ENCODE results near the gene ESF1. TPM values are rescaled to one million over a fixed set of nuclear protein-coding genes. Genes with fewer than 3 reads are reported as not detected.

Gene ESF1
- total and polyA plus RNA-seq, 10 of the 15 experiments (the other 5 are each of a cell fraction or from before 2014, with no cell fraction given): 9.2 to 36.2 (median 18.4) TPM

DNA sequence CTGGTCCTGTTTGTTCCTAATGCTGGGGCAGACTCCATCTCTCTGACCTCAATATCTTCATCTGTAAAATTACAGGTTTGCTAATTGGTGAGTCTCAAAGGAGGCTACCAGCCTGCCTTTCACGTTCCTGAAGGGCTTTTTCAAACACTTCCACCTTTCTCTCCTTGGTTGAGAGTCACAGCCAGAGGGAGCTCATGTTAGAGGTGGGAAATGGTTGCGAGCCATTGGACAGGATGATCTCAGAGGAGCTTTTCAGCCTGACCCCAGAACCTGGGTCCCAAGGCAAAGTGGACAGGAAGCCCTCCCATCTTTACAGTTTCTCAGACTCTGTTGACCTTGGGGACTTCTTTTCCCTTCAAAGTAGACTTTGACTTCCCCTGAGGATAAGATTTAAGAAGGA, 37.7 kb upstream of the ESF1 start:
- no peak for DNase-seq (ENCODE audit: low read depth, low spot score)
- Histone ChIP-seq H3K9ac (ENCODE audit: control insufficient read depth, insufficient read depth, low read length) (no peak overlapping the region), H3K4me3 (no peak overlapping the region), H3K4me2 (ENCODE audit: control insufficient read depth, insufficient read depth) (no peak overlapping the region), H2AFZ (ENCODE audit: control insufficient read depth, low read depth, low read length) (no peak overlapping the region), H3K27me3 (replicated peaks in 1 of 2; ENCODE audit: control insufficient read depth in 2 of 2, insufficient read depth in 2 of 2, low read length in 1 of 2) (no peaks in the 10 kb centered on the region), H3K79me2 (ENCODE audit: control insufficient read depth, insufficient read depth, low read length) (no peaks in the 10 kb centered on the region), H3K9me3 (replicated peaks; ENCODE audit: control insufficient read depth, insufficient read depth, low read length) (no peaks in the 10 kb centered on the region), H4K20me1 (ENCODE audit: control insufficient read depth, insufficient read depth) (no peaks in the 10 kb centered on the region), H3K36me3 (ENCODE audit: control insufficient read depth in 2 of 2, insufficient read depth in 2 of 2, low read length in 1 of 2) (peaks cover 0 to 3% of the 10 kb centered on the region in 2 experiments; a peak in 2 of 4 replicates), H3K27ac (ENCODE audit: control insufficient read depth, insufficient read depth) (no peak overlapping the region), H3K4me1 (ENCODE audit: control insufficient read depth, insufficient read depth, low read length) (no peaks in the 10 kb centered on the region)
- POLR2A ChIA-PET: no interaction called here
- no peak for FAIRE-seq
- TF ChIP-seq ZNF384 (IDR thresholded peaks at IDR 0.05; ENCODE audit: borderline replicate concordance, low read depth, low read length) (no peak), NR2C2 (IDR thresholded peaks at IDR 0.05; ENCODE audit: borderline replicate concordance, control insufficient read depth, insufficient read length, low read depth) (no peak), POLR2AphosphoS2 (IDR thresholded peaks at IDR 0.05; ENCODE audit: low read depth, low read length) (no peak), SMAD5 (IDR thresholded peaks at IDR 0.05; ENCODE audit: low read depth) (no peak)
- TF ChIP-seq, protein P1, sequence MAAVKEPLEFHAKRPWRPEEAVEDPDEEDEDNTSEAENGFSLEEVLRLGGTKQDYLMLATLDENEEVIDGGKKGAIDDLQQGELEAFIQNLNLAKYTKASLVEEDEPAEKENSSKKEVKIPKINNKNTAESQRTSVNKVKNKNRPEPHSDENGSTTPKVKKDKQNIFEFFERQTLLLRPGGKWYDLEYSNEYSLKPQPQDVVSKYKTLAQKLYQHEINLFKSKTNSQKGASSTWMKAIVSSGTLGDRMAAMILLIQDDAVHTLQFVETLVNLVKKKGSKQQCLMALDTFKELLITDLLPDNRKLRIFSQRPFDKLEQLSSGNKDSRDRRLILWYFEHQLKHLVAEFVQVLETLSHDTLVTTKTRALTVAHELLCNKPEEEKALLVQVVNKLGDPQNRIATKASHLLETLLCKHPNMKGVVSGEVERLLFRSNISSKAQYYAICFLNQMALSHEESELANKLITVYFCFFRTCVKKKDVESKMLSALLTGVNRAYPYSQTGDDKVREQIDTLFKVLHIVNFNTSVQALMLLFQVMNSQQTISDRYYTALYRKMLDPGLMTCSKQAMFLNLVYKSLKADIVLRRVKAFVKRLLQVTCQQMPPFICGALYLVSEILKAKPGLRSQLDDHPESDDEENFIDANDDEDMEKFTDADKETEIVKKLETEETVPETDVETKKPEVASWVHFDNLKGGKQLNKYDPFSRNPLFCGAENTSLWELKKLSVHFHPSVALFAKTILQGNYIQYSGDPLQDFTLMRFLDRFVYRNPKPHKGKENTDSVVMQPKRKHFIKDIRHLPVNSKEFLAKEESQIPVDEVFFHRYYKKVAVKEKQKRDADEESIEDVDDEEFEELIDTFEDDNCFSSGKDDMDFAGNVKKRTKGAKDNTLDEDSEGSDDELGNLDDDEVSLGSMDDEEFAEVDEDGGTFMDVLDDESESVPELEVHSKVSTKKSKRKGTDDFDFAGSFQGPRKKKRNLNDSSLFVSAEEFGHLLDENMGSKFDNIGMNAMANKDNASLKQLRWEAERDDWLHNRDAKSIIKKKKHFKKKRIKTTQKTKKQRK (IDR thresholded peaks at IDR 0.05; ENCODE audit: low read depth, low read length): no peak
- TF ChIP-seq, protein P2, sequence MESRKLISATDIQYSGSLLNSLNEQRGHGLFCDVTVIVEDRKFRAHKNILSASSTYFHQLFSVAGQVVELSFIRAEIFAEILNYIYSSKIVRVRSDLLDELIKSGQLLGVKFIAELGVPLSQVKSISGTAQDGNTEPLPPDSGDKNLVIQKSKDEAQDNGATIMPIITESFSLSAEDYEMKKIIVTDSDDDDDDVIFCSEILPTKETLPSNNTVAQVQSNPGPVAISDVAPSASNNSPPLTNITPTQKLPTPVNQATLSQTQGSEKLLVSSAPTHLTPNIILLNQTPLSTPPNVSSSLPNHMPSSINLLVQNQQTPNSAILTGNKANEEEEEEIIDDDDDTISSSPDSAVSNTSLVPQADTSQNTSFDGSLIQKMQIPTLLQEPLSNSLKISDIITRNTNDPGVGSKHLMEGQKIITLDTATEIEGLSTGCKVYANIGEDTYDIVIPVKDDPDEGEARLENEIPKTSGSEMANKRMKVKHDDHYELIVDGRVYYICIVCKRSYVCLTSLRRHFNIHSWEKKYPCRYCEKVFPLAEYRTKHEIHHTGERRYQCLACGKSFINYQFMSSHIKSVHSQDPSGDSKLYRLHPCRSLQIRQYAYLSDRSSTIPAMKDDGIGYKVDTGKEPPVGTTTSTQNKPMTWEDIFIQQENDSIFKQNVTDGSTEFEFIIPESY (IDR thresholded peaks at IDR 0.05): no peak
- TF ChIP-seq, protein P3, sequence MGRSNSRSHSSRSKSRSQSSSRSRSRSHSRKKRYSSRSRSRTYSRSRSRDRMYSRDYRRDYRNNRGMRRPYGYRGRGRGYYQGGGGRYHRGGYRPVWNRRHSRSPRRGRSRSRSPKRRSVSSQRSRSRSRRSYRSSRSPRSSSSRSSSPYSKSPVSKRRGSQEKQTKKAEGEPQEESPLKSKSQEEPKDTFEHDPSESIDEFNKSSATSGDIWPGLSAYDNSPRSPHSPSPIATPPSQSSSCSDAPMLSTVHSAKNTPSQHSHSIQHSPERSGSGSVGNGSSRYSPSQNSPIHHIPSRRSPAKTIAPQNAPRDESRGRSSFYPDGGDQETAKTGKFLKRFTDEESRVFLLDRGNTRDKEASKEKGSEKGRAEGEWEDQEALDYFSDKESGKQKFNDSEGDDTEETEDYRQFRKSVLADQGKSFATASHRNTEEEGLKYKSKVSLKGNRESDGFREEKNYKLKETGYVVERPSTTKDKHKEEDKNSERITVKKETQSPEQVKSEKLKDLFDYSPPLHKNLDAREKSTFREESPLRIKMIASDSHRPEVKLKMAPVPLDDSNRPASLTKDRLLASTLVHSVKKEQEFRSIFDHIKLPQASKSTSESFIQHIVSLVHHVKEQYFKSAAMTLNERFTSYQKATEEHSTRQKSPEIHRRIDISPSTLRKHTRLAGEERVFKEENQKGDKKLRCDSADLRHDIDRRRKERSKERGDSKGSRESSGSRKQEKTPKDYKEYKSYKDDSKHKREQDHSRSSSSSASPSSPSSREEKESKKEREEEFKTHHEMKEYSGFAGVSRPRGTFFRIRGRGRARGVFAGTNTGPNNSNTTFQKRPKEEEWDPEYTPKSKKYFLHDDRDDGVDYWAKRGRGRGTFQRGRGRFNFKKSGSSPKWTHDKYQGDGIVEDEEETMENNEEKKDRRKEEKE (IDR thresholded peaks at IDR 0.05): no peak
- ATAC-seq: no peak
- SMC1A ChIA-PET (ENCODE audit: uncharacterized antibody, unreplicated experiment): no interaction called here
- RAD21 ChIA-PET (ENCODE audit: unreplicated experiment): no interaction called here
- in situ Hi-C loops (cut with MboI) (loop anchor here (5.0 kb wide), 1 partner anchor 240 kb away; no protein-coding TSS in a partner anchor), intact Hi-C loops (cut with micrococcal nuclease; ENCODE audit: unreplicated experiment) (loop anchor here (5.0 kb wide), 1 partner anchor 130 kb away; no protein-coding TSS in a partner anchor)
- 56% methylated on average over 2 of the region's 2 CpGs for WGBS (ENCODE audit: insufficient coverage, insufficient replicate concordance, low lambda C conversion rate, missing lambda C conversion rate)
- CTCF ChIA-PET: interaction anchor here (1.6 to 5.1 kb wide), 2 partner anchors 8 to 231 kb away, joined by 5 to 61 read pairs; no protein-coding TSS in a partner anchor
- no TSS peak for BruUV-seq (replicated peaks)

All from GM12878 (cell line).